NCI-H510A (cell line): ENCODE measurements around the gene SNX3.
"Not testable (repeated sequence)": the region's sequence is repeated elsewhere in the genome, so short reads cannot be mapped to it uniquely, and the experiment has no call there.

Experiments used
- DNase-seq: peaks from one replicate; lab custom pipeline; 2025; lab: John Stamatoyannopoulos, UW

The SNX3 gene

GRCh38 chr6:108260809-108261569 lies at the start of gene SNX3:
Gene SNX3, minus strand, starts transcription at chr6:108261040. Its CDS starts 119 bp downstream, at chr6:108260921.
- peak; percentile 15 for DNase-seq

- DNase-seq: no peak
Measured at GRCh38 chr6:108309844-108310243, 49.0 kb upstream of the SNX3 start.

GRCh38 chr6:108308641-108309040 lies 47.8 kb upstream of the SNX3 start:
- not testable (repeated sequence) for DNase-seq

GRCh38 chr6:108304646-108305045 lies 43.8 kb upstream of the SNX3 start:
- no peak for DNase-seq

- DNase-seq: no peak
Measured at GRCh38 chr6:108302386-108302785, 41.5 kb upstream of the SNX3 start.

GRCh38 chr6:108295676-108296075 lies 34.8 kb upstream of the SNX3 start:
- no peak for DNase-seq

GRCh38 chr6:108294727-108295625 lies 34.1 kb upstream of the SNX3 start, which contains the start of gene AFG1L:
Gene AFG1L, plus strand, starts transcription at chr6:108295054. Its CDS starts 26 bp downstream, at chr6:108295080.
- peak; percentile 24 for DNase-seq

- no peak for DNase-seq
Measured at GRCh38 chr6:108294297-108294726, 33.5 kb upstream of the SNX3 start.

- no peak for DNase-seq
Measured at GRCh38 chr6:108293527-108294296, 32.9 kb upstream of the SNX3 start.

GRCh38 chr6:108292561-108292960 lies 31.7 kb upstream of the SNX3 start:
- not testable (repeated sequence) for DNase-seq

- no peak for DNase-seq
Measured at GRCh38 chr6:108291091-108291490, 30.3 kb upstream of the SNX3 start.

- DNase-seq: no peak
Measured at GRCh38 chr6:108288742-108289141, 27.9 kb upstream of the SNX3 start.

- no peak for DNase-seq
Measured at GRCh38 chr6:108287373-108287772, 26.5 kb upstream of the SNX3 start.

- DNase-seq: no peak
Measured at GRCh38 chr6:108286366-108286765, 25.5 kb upstream of the SNX3 start.

- DNase-seq: no peak
Measured at GRCh38 chr6:108285381-108285780, 24.5 kb upstream of the SNX3 start.

- DNase-seq: no peak
Measured at GRCh38 chr6:108277831-108278230, 17.0 kb upstream of the SNX3 start.

- DNase-seq: no peak
Measured at GRCh38 chr6:108277295-108277694, 16.5 kb upstream of the SNX3 start.

GRCh38 chr6:108275976-108276375 lies 15.1 kb upstream of the SNX3 start:
- DNase-seq: no peak

- DNase-seq: no peak
Measured at GRCh38 chr6:108274546-108274945, 13.7 kb upstream of the SNX3 start.

- DNase-seq: not testable (repeated sequence)
Measured at GRCh38 chr6:108269955-108270354, 9.1 kb upstream of the SNX3 start.

GRCh38 chr6:108268845-108269244 lies 8.0 kb upstream of the SNX3 start:
- DNase-seq: no peak

GRCh38 chr6:108263371-108263770 lies 2.5 kb upstream of the SNX3 start:
- DNase-seq: no peak
